Muscle layer of colon (tissue), 2 donors: ENCODE data around the gene JADE1.

Source experiments
- H3K27ac ChIP-seq: one replicate; pipeline ENCODE4 v1.7.0; 2013; ENCODE audit warnings: low read depth, mild to moderate bottlenecking, low read length, moderate library complexity
- H3K27me3 ChIP-seq, 2 donors: one replicate each; pipeline ENCODE4 v1.7.0; 2013; ENCODE audit warnings: low read length in 2 of 2, mild to moderate bottlenecking in 2 of 2; ENCODE audit not compliant: insufficient read depth in 2 of 2, control insufficient read depth in 1 of 2
- H3K36me3 ChIP-seq: one replicate; pipeline ENCODE4 v1.7.0; 2013; ENCODE audit warnings: mild to moderate bottlenecking, low read length; ENCODE audit not compliant: insufficient read depth
- H3K4me1 ChIP-seq: one replicate; pipeline ENCODE4 v1.7.0; 2013; ENCODE audit warnings: mild to moderate bottlenecking, low read length; ENCODE audit not compliant: insufficient read depth
- H3K4me3 ChIP-seq, 2 donors: one replicate each; pipeline ENCODE4 v1.7.0; 2013; ENCODE audit warnings: low read length in 2 of 2, low read depth in 1 of 2, mild to moderate bottlenecking in 1 of 2, moderate library complexity in 1 of 2
- H3K9ac ChIP-seq: one replicate; pipeline ENCODE4 v1.7.0; 2013; ENCODE audit warnings: low read length
- H3K9me3 ChIP-seq: one replicate; pipeline ENCODE4 v1.7.0; 2013; ENCODE audit warnings: mild to moderate bottlenecking, low read length
- donor health status: abdominal sarcoma.
- donor health status: Adenocarcinoma of cecum.

The JADE1 gene

DNA sequence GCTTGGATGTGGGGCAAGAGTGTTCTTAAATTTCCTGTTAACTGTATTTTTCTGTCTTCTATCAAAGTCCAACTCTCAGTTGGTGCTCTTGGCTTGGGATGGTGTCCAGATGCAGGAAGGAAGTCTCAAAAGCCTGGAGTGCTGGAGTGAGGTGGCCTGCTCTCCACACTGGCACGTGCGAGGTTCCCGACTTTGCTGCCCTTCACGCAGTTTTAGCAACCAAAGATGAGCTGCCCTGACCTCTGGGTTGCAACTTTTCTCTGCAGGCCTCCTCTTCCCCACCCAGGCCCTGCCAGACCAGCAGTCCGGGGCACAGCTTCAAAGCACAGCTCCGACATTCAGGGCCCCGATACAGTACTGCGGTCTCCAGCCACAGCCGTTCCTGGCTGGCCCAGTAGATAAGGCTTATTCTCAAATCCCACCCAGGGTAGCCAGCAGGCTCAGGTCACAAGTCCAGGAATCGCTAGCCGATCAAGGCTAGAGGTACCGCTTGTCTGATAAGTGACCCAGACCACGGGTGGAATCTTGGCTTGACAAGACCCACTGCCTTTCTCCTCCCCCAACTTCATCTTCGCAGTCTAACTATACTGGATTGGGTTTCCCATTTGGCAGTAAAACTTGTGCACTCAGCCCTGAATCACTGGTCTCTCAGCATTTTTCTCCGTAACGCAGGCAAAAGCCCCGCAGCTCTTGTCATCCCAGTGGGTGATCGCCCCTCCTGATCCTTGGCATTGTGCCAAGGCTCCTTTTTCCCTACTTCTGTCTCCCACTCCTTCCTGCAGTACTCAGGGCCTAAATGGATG lies 21.8 kb upstream of the JADE1 start:
- Histone ChIP-seq H3K4me1 (no peaks in the 10 kb centered on the region), H3K4me3 (no peak overlapping the region), H3K36me3 (no peaks in the 10 kb centered on the region), H3K27me3 (no peaks in the 10 kb centered on the region), H3K27ac (no peak overlapping the region), H3K9ac (no peak overlapping the region), H3K9me3 (no peaks in the 10 kb centered on the region)

DNA sequence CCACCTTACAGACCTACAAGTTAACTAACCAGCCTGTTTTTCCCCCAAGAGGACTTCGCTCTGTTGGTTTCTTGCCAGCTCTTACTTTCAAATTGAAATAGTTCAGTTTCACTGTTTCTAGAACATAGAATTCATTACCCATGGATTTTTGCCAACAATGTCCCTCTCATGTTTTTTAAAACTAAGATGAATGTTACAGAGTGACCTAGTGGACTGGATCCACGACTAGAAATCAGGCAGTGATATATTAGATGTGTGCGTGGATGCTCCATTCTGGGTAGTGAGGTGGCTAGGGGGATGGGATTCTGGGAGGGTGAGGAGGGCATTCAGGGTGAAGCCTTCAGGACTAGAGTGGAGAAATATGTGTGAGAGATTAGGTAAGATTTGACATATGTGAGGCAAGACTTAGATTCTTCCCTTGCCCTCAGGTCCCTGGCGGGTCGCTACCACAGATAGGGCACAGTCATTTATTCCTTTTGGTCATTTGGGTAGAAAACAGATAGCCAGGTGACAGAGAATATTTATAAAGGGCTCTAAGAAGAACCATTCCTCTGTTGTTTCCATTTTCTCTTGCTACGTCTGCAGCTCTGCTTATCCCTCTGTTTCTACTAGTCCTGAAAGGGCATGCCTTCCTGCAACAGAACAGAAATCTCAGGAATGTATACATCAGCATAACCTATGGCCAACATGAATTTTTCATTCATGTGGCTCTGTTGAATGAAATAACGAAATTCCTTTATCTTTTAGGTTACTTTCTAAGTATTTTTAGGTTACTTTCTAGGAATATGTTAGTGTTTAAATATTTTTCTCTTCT lies 15.4 kb upstream of the JADE1 start:
- Histone ChIP-seq H3K36me3 (no peaks in the 10 kb centered on the region), H3K4me3 (no peak overlapping the region), H3K9me3 (no peaks in the 10 kb centered on the region), H3K27ac (no peak overlapping the region), H3K9ac (no peak overlapping the region), H3K27me3 (no peaks in the 10 kb centered on the region), H3K4me1 (peaks cover 8% of the 10 kb centered on the region)

DNA sequence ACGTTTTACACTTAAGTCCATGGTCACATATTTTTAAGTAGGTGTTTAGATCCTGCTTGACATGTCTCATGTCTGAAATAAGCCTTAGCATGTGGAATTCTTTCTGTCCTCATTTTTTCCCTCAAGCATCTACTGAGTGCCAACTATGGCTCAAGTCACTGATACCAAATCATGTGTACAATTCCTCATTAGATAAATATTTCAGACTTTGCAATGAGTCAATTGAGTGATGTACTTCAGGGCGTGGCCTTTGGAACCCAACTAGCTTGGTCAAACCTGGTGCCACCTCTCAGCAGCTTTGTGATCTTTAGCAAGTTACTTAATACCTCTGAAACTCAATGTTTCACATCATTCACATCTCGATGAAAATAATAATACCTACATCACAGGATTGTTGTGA lies 12.6 kb upstream of the JADE1 start:
- Histone ChIP-seq H3K9ac (no peak overlapping the region), H3K27ac (no peak overlapping the region), H3K36me3 (no peaks in the 10 kb centered on the region), H3K4me1 (peaks cover 8% of the 10 kb centered on the region), H3K9me3 (no peaks in the 10 kb centered on the region), H3K4me3 (no peak overlapping the region), H3K27me3 (no peaks in the 10 kb centered on the region)

DNA sequence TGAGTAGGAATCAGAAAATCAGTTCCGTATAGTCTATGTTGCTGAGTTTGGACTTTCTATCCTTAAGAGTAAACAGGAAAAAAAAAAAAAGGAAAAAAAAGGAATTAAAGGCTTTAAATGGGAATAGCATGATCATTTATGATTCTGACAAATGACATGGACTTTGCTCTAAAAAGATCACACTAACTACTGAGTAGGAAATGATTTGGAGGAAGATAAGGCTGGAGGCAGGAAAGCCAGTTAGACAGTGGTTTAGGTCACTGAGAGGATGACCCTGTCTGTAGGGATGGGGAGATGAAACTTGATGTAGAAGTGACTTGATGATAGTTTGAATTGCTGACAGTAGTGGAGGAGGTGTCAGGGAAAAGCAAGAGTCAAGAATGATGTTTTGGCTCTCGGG lies 9.2 kb upstream of the JADE1 start:
- Histone ChIP-seq H3K27ac (no peak overlapping the region), H3K4me1 (no peaks in the 10 kb centered on the region), H3K9me3 (no peaks in the 10 kb centered on the region), H3K4me3 (no peak overlapping the region), H3K36me3 (no peaks in the 10 kb centered on the region), H3K9ac (no peak overlapping the region), H3K27me3 (no peaks in the 10 kb centered on the region)

DNA sequence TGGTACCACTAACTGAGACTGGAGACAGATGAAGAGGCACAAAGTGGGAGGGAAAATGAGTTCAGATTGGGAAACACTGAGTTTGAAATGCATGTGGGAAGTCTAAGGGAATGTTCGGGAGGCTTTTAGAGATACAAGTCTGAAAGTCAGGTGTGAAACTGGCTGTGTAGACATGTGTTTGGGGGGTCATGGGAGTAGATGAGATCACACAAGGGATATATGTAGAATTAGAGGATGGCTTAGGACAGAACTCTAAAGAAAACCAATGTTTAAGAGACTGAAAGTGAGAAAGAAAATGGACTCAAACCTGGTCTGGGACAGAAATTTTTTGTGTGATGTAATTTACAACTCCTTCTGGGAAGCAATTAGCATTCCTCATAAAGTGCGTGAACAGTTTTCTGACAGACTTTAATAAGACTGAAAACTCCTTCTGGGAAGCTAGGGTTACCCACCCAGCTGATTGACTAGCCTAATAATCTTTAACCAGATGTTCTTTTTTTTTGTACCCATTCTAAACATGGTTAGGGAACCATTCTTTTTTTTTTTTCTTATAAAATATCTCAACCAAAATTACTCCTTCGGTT lies 8.7 kb upstream of the JADE1 start:
- H3K4me1 ChIP-seq, result no peaks in the 10 kb centered on the region
- no peak overlapping the region for H3K4me3 ChIP-seq
- no peaks in the 10 kb centered on the region for H3K36me3 ChIP-seq
- no peaks in the 10 kb centered on the region for H3K27me3 ChIP-seq
- no peak overlapping the region for H3K27ac ChIP-seq
- no peak overlapping the region for H3K9ac ChIP-seq
- no peaks in the 10 kb centered on the region for H3K9me3 ChIP-seq

DNA sequence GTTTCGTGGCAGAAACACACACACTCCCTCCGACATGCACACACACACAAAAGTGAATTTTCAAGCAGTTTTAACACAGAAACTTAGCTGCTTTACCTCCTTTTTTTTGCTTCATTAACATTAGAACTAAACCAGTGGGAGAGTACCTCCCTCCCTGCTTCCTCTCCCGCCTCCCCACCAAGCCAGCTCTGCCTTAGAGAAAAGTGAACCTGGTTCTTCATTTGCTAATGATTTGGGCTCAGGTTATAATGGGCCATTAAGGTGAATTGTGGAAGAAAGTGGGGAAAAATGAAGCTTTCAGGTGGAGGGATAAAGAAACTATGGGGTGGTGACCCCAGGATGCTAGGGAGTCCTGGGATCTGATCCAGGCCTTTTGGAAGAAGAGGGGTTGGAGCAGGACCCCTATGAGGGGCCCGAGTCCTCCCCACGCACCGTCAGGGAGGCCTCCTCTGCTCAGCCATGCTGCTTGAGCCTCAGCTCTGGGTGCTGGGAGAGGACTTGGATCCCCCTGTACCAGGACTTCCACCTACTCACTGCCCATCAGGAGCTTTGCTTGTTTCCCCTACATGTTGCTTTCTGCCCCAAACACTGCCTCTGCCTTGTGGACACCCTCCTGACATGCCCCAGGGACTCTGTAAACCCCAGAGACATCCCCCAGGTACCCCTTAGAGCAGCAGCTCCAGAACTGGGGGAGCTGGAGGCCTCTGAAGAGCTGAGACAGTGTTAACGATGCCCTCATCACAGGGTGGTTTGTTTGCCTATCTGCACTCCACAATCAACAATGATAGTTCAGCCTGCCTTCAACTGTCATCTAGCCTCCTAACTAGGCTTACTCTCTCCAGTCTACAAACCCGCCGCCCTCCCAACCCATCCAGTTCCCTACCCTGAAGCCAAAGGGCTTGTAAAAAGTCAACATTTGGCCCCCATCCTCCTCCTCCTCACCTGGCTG lies 6.5 kb upstream of the JADE1 start:
- no peak overlapping the region for H3K9ac ChIP-seq
- H3K4me3 ChIP-seq, result no peak overlapping the region

DNA sequence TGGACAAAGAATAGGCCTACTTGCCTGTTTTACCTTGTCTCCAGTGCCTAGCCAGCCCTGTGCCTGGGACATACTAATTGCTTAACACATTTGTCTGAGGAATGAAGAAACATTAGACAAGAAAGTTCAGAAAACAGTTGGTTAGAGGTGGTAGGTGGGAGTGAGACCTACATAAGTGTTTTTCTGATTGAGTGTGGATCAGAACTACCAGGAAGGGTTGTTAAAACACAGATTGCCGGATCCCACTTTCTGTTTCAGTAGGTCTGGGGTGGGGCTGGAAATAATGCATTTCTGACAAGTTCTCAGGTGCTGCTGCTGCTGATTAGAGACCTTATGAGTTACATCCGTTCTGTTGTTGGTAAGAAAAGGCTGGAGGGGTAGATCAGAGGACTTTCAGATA lies 5.7 kb upstream of the JADE1 start:
- Histone ChIP-seq H3K9me3 (no peaks in the 10 kb centered on the region), H3K27me3 (no peaks in the 10 kb centered on the region), H3K4me3 (no peak overlapping the region), H3K27ac (no peak overlapping the region), H3K9ac (no peak overlapping the region), H3K36me3 (no peaks in the 10 kb centered on the region), H3K4me1 (no peaks in the 10 kb centered on the region)

More for the DNA sequence above, 6.5 kb upstream of the JADE1 start:
- H3K36me3 ChIP-seq, result no peaks in the 10 kb centered on the region
- no peaks in the 10 kb centered on the region for H3K27me3 ChIP-seq
- H3K27ac ChIP-seq, result no peak overlapping the region
- no peaks in the 10 kb centered on the region for H3K4me1 ChIP-seq
- H3K9me3 ChIP-seq, result no peaks in the 10 kb centered on the region

DNA sequence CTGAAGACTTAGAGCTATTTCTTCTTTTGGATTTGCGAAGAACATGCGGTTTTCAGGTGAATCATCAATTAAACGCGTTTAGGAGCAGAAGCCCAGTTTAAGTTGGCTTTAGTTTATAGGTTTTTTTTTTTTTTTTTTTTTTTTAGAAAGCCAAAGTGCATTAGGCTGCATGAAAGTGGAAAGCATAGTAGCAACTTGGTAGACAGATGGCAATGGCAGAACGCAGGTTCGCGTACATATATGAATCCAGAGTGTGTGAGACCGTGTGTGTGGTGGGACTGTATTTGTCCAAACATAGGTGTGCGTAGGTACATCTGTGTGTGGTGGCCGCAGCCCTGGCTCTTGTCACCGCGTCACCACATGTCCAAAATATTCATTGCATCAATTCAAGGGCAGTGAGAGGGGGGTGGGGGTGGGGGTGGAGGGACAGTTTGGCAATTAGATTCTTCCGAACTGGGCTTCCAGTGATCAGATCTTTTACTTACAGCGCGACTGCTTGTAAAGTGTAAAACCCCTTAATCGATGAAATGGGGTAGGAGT lies 901 bp downstream of the JADE1 start:
- H3K9me3 ChIP-seq, result no peaks in the 10 kb centered on the region
- no peaks in the 10 kb centered on the region for H3K4me1 ChIP-seq
- H3K27ac ChIP-seq, result peak overlapping the region; percentile 93
- H3K9ac ChIP-seq, result peak overlapping the region; percentile 54
- peak overlapping the region; percentile 79 to 90 for H3K4me3 ChIP-seq
- H3K36me3 ChIP-seq, result no peaks in the 10 kb centered on the region
- no peaks in the 10 kb centered on the region for H3K27me3 ChIP-seq

DNA sequence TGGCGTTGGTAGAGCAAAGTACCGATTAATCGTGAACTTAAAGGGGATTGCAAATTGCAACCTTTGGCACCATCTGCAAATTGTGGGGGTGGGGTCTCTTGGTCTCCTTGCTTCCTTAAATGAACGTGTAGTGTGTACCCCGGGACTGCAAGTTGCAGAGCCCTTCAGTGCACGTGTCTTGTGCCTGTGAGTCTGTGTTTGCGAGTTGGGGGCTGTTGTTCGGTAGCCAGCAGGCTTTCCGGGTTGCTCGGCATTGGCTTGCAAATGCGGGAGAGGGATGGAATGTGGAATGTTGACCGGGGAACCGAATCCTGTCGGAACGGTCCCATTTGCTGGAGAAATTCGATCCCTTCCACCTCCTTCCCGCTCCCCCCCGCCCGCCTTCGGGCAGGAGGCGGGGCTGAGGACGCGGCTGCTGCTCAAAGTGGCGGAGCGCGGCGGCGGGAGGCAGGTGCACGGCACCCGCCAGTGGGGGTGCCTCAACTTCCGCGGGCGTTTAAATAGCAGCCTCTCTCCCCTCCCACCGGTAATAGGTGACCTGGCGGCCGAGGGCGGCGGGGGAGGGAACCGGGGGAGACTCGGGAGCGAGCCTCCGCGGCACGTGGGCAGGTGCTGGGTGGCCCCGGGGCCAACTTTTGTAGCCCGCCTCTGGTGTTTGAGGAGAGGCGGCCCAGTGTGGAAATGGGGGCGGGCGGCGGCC lies 1.5 kb downstream of the JADE1 start:
- no peaks in the 10 kb centered on the region for H3K4me1 ChIP-seq
- no peak overlapping the region for H3K9ac ChIP-seq
- H3K27ac ChIP-seq, result peak overlapping the region; percentile 93
- H3K27me3 ChIP-seq, result no peaks in the 10 kb centered on the region
- H3K36me3 ChIP-seq, result no peaks in the 10 kb centered on the region
- H3K4me3 ChIP-seq, result peak overlapping the region; percentile 79 to 90
- no peaks in the 10 kb centered on the region for H3K9me3 ChIP-seq

DNA sequence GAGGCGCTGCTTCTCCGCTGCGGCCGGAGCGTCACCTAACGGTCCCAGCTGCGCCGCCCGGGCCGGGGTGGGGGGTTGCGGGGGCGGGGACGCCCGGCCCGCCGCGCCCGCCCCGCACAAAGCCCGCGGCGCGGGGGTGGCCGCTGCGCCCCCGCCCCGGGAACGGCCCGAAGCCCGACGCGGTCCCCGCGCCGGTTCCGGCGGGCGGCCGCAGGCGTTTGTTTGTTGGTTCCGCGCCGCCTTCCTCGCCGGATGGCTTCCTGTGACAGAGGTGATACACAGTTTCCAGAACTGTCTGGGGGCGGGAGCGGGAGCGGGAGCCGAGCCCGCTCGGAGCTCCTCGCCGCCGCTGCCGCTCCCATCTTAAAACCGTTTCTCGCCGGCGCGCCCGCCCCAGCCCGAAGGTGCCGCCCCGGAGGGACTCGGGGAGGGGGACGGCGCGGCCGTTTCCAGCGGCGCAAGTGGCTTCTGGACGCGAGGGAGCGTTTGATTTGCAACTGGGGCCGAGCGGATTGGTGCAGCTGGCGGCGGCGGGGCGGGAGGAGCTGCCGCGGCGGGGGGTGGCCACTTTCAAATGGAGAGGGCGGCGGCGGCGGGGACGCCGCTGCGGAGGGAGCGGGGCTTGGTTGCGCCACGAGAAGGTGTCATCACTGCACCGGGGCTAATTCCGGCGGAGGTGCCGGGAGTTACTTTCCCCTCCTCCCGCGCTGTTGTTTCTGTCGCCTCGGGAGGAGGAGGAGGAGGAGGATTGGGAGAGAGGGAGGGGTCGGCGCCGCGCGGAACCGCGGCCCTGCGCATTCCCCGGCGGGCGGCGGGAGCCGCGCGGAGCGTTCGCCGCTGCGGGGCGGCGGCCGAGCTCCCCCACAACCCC lies 2.3 kb downstream of the JADE1 start:
- Histone ChIP-seq H3K9ac (peak overlapping the region; percentile 11), H3K27me3 (no peaks in the 10 kb centered on the region), H3K4me3 (peak overlapping the region; percentile 79 to 90), H3K9me3 (no peaks in the 10 kb centered on the region), H3K4me1 (no peaks in the 10 kb centered on the region), H3K36me3 (no peaks in the 10 kb centered on the region), H3K27ac (peak overlapping the region; percentile 93)
